CD14-positive monocyte (primary cell): ENCODE results near the gene F2RL1. TPM values are rescaled to one million over a fixed set of nuclear protein-coding genes. Genes with fewer than 3 reads are reported as not detected.

Experiments used
- DNase-seq, 3 donors: peaks; one replicate each; pipeline ENCODE4 v3.0.0-alpha.2; 2011 to 2022
- H2AFZ ChIP-seq: 2 replicates; pipeline ENCODE4 v1.6.0; 2012; ENCODE audit warnings: mild to moderate bottlenecking, low read depth, low read length, inconsistent platforms; ENCODE audit not compliant: insufficient read depth, poor library complexity, severe bottlenecking
- H3K27ac ChIP-seq, 2 donors: 1 replicate in 1 of 2; 2 replicates in 1 of 2; pipeline ENCODE4 v1.5.1; 2012 to 2013; ENCODE audit warnings: low read length in 2 of 2, control low read depth in 1 of 2, inconsistent platforms in 1 of 2, low read depth in 1 of 2, mild to moderate bottlenecking in 1 of 2
- H3K27me3 ChIP-seq, 2 donors: one replicate each; pipeline versions ENCODE4 v1.6.0 to v1.6.1; 2011 to 2013; ENCODE audit warnings: low read length in 2 of 2; ENCODE audit not compliant: control insufficient read depth in 2 of 2, insufficient read depth in 2 of 2
- H3K36me3 ChIP-seq, 2 donors: replicated peaks in 1 of 2; 1 replicate in 1 of 2; 2 replicates in 1 of 2; pipeline versions ENCODE4 v1.5.1 to v1.6.1; 2012 to 2013; ENCODE audit warnings: low read length in 2 of 2, control low read depth in 1 of 2, inconsistent platforms in 1 of 2, mild to moderate bottlenecking in 1 of 2; ENCODE audit not compliant: insufficient read depth in 2 of 2, control insufficient read depth in 1 of 2
- H3K4me1 ChIP-seq, 2 donors: 1 replicate in 1 of 2; 2 replicates in 1 of 2; pipeline versions ENCODE4 v1.5.1 to v1.6.1; 2012 to 2013; ENCODE audit warnings: low read length in 2 of 2, control low read depth in 1 of 2, inconsistent platforms in 1 of 2, mild to moderate bottlenecking in 1 of 2, moderate library complexity in 1 of 2; ENCODE audit not compliant: insufficient read depth in 2 of 2, control insufficient read depth in 1 of 2
- H3K4me2 ChIP-seq: replicated peaks from 2 replicates; pipeline ENCODE3; 2012; ENCODE audit warnings: low read length, moderate library complexity, mild to moderate bottlenecking; ENCODE audit not compliant: poor library complexity, severe bottlenecking; ENCODE audit errors: extremely low read depth
- H3K4me3 ChIP-seq, 3 experiments: fragments of 200-600 bp in 1 of 3; sonication (generic) in 1 of 3; replicated peaks in 1 of 3; 1 replicate in 2 of 3; 2 replicates in 1 of 3; pipeline ENCODE4 v1.5.1; 2011 to 2013; ENCODE audit warnings: low read length in 3 of 3, mild to moderate bottlenecking in 3 of 3, control low read depth in 2 of 3, low read depth in 2 of 3, inconsistent platforms in 1 of 3, moderate library complexity in 1 of 3
- H3K79me2 ChIP-seq: 2 replicates; pipeline ENCODE4 v1.6.0; 2012; ENCODE audit warnings: mild to moderate bottlenecking, control low read depth, inconsistent platforms, low read length, moderate library complexity; ENCODE audit not compliant: insufficient read depth
- H3K9ac ChIP-seq: 2 replicates; pipeline ENCODE4 v1.6.0; 2017; ENCODE audit warnings: low read length, mild to moderate bottlenecking; ENCODE audit not compliant: insufficient read depth, poor library complexity, severe bottlenecking
- H3K9me3 ChIP-seq, 2 donors: replicated peaks in 1 of 2; 1 replicate in 1 of 2; 2 replicates in 1 of 2; pipeline versions ENCODE4 v1.5.1 to v1.6.1; 2012 to 2013; ENCODE audit warnings: low read length in 2 of 2, control low read depth in 1 of 2; ENCODE audit not compliant: control insufficient read depth in 1 of 2, insufficient read depth in 1 of 2
- H4K20me1 ChIP-seq: 2 replicates; pipeline ENCODE4 v1.6.0; 2012; ENCODE audit warnings: mild to moderate bottlenecking, low read length, control low read depth, moderate library complexity; ENCODE audit not compliant: insufficient read depth
- H3K27ac Mint-ChIP-seq, 7 donors: one replicate each; pipeline ENCODE4 v1.8.0; 2020; ENCODE audit warnings: mild to moderate bottlenecking in 7 of 7, mixed read lengths in 7 of 7, moderate library complexity in 6 of 7, inconsistent platforms in 2 of 7
- H3K27me3 Mint-ChIP-seq, 3 donors: one replicate each; pipeline ENCODE4 v1.8.0; 2021 to 2022; ENCODE audit warnings: low read depth in 3 of 3, mild to moderate bottlenecking in 3 of 3, mixed read lengths in 3 of 3, moderate library complexity in 3 of 3, inconsistent platforms in 1 of 3
- H3K36me3 Mint-ChIP-seq, 2 donors: one replicate each; pipeline ENCODE4 v1.8.0; 2020; ENCODE audit warnings: mixed read lengths in 2 of 2, inconsistent platforms in 1 of 2, mild to moderate bottlenecking in 1 of 2
- H3K4me1 Mint-ChIP-seq: one replicate; pipeline ENCODE4 v1.8.0; 2020; ENCODE audit warnings: mild to moderate bottlenecking, mixed read lengths
- H3K4me3 Mint-ChIP-seq, 2 donors: one replicate each; pipeline ENCODE4 v1.8.0; 2020; ENCODE audit warnings: mild to moderate bottlenecking in 2 of 2, mixed read lengths in 2 of 2, moderate library complexity in 1 of 2
- H3K9me3 Mint-ChIP-seq, 7 donors: one replicate each; pipeline ENCODE4 v1.8.0; 2020 to 2022; ENCODE audit warnings: mixed read lengths in 7 of 7, mild to moderate bottlenecking in 6 of 7, moderate library complexity in 6 of 7, inconsistent platforms in 2 of 7
- CTCF ChIP-seq: fragments of 200-600 bp; IDR thresholded peaks from one replicate; pipeline ENCODE4 v1.8.0; 2022; ENCODE audit warnings: antibody characterized with exemption, mild to moderate bottlenecking
- WGBS: methylation state at CpG from one replicate; pipeline ENCODE4 v1.1.5; 2013; ENCODE audit warnings: missing lambda C conversion rate; ENCODE audit not compliant: insufficient coverage; 5-methylcytosine and 5-hydroxymethylcytosine counted together
- intact Hi-C, 2 donors: fragments of 100-400 bp; cut with micrococcal nuclease; formaldehyde crosslinking; loops; one replicate each; pipeline versions ENCODE4 v1.15.0 to v1.15.1; 2023
- polyA plus RNA-seq, 3 donors: library from polyadenylated mRNA; depleted of rRNA in 1 of 3; unstranded in 2 of 3; stranded (reverse) in 1 of 3; fragments of 300-500 nt in 2 of 3; fragments of >200 nt in 1 of 3; fragmentation: Illumina TruSeq in 2 of 3; gene quantifications; 1 replicate in 2 of 3; 2 replicates in 1 of 3; pipeline ENCODE4 v1.2.3, GENCODE V29; 2012 to 2021

Gene F2RL1
- polyA plus RNA-seq, 3 donors: 2.5 to 23.9 (median 11.4) TPM

DNA sequence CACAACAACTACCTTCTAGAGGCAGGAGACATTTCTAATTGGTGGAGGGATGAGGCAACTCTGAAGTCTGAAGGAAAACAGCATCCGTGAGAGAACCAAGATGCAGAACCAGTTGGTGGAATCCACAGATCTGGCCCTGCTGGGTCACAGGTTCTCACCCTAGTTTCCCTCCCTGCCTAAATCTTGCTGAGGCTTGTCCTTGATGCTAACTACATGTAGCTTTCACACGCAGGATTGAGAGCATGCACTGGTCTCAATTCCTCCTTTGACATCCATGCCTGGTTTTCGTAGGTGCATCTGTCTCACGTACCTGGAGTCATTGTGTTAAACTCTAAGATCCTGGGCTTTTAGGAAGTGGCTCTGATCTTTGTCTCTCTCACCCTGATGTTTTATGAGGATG, 9.7 kb upstream of the F2RL1 start:
- Histone ChIP-seq H3K27ac (no peak overlapping the region), H2AFZ (no peak overlapping the region), H3K4me1 (no peaks in the 10 kb centered on the region), H3K4me3 (no peak overlapping the region), H3K79me2 (no peaks in the 10 kb centered on the region), H3K27me3 (no peaks in the 10 kb centered on the region), H3K9ac (no peak overlapping the region), H3K9me3 (no peaks in the 10 kb centered on the region), H4K20me1 (no peaks in the 10 kb centered on the region), H3K4me2 (no peak overlapping the region), H3K36me3 (no peaks in the 10 kb centered on the region)
- Mint-ChIP-seq H3K27me3 (peaks cover 1 to 4% (median 2%) of the 10 kb centered on the region in 3 donors), H3K27ac (no peak overlapping the region), H3K4me1 (peaks cover 9% of the 10 kb centered on the region), H3K9me3 (peaks cover 0 to 12% (median 4%) of the 10 kb centered on the region in 7 donors), H3K4me3 (no peak overlapping the region), H3K36me3 (no peaks in the 10 kb centered on the region)
- DNase-seq: no peak
- TF ChIP-seq CTCF: no peak
- intact Hi-C loops: no loop called here
- WGBS: 100% methylated on average over 2 of the region's 4 CpGs

DNA sequence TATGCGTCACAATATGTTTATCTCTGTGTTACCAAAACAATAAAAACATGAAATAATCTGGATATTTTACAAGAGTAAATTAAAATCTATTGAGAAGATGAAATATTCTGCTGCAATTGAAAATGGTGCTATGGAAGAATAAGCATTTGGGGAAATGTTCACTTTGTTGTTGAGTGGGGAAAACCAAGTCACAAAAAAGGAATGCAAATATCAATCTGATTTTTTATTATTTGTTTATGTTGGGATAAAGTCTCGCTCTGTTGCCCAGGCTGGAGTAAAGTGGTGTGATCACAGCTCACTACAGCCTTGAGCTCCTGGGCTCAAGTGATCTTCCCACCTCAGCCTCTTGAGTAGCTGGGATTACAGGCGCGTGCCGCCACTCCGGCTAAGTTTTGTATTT, 8.6 kb upstream of the F2RL1 start:
- peaks cover 0 to 12% (median 4%) of the 10 kb centered on the region in 7 donors for H3K9me3 Mint-ChIP-seq

More for the DNA sequence above, 8.6 kb upstream of the F2RL1 start:
- Histone ChIP-seq H3K36me3 (no peaks in the 10 kb centered on the region), H3K4me2 (no peak overlapping the region), H4K20me1 (no peaks in the 10 kb centered on the region), H3K4me3 (no peak overlapping the region), H3K4me1 (no peaks in the 10 kb centered on the region), H3K27ac (no peak overlapping the region), H2AFZ (no peak overlapping the region), H3K27me3 (no peaks in the 10 kb centered on the region), H3K9ac (no peak overlapping the region), H3K9me3 (no peaks in the 10 kb centered on the region), H3K79me2 (no peaks in the 10 kb centered on the region)
- Mint-ChIP-seq H3K27me3 (peaks cover 1 to 4% (median 2%) of the 10 kb centered on the region in 3 donors), H3K36me3 (no peaks in the 10 kb centered on the region), H3K27ac (peak overlapping the region in 1 of 7 donors; percentile 35), H3K4me3 (no peak overlapping the region), H3K4me1 (peaks cover 6% of the 10 kb centered on the region)
- TF ChIP-seq CTCF: no peak
- DNase-seq: no peak
- WGBS: 100% methylated on average over 1 of the region's 6 CpGs
- intact Hi-C loops: no loop called here
